Measurements from ENCODE around the gene TSEN34. TPM values are rescaled to one million over a fixed set of nuclear protein-coding genes. Genes with fewer than 3 reads are reported as not detected.

The TSEN34 gene
- total and polyA plus RNA-seq, 12 donors = 21.5 to 201 (median 88.7) TPM

Other genes starting within 250 kb of the TSEN34 start
- under 1 TPM in 3 of 9 donors, not detected in 6; under 0.01 to 0.06 (median 0.04) TPM for gene CACNG8, start 228.4 kb upstream of the TSEN34 start, total RNA-seq
- gene CACNG8, start 228.4 kb upstream of the TSEN34 start, polyA plus RNA-seq = under 1 TPM in 2 of 3 donors, not detected in 1; under 0.01 to 0.03 TPM
- gene CACNG6, start 199.7 kb upstream of the TSEN34 start, total RNA-seq = not detected
- gene CACNG6, start 199.7 kb upstream of the TSEN34 start, polyA plus RNA-seq = not detected
- gene VSTM1, start 127.4 kb upstream of the TSEN34 start, total RNA-seq = under 1 TPM in 1 of 9 donors, not detected in 8; 0.83 TPM
- not detected for gene VSTM1, start 127.4 kb upstream of the TSEN34 start, polyA plus RNA-seq
- gene TARM1, start 109.9 kb upstream of the TSEN34 start, total RNA-seq = not detected
- gene TARM1, start 109.9 kb upstream of the TSEN34 start, polyA plus RNA-seq = not detected
- 1 to 10 TPM in 6 of 9 donors, under 1 TPM in 2, not detected in 1; 0.11 to 6.6 (median 2.2) TPM for gene OSCAR, start 90.5 kb upstream of the TSEN34 start, total RNA-seq
- 1 to 10 TPM in 2 of 3 donors, under 1 TPM in 1; 0.55 to 6.0 (median 3.3) TPM for gene OSCAR, start 90.5 kb upstream of the TSEN34 start, polyA plus RNA-seq
- gene NDUFA3, start 88.5 kb upstream of the TSEN34 start, total RNA-seq = 100 to 1,000 TPM in 6 of 9 donors, 10 to 100 TPM in 3; 33.2 to 257 (median 150) TPM
- 1,000 to 10,000 TPM in 2 of 3 donors, 100 to 1,000 TPM in 1; 237 to 1,730 (median 1,627) TPM for gene NDUFA3, start 88.5 kb upstream of the TSEN34 start, polyA plus RNA-seq
- 10 to 100 TPM; 19.5 to 28.0 (median 24.1) TPM for gene TFPT, start 75.7 kb upstream of the TSEN34 start, total RNA-seq
- gene TFPT, start 75.7 kb upstream of the TSEN34 start, polyA plus RNA-seq = 10 to 100 TPM; 11.4 to 58.6 (median 40.4) TPM
- 10 to 100 TPM; 36.1 to 72.5 (median 49.5) TPM for gene PRPF31, start 75.6 kb upstream of the TSEN34 start, total RNA-seq
- 10 to 100 TPM; 54.4 to 91.7 (median 74.6) TPM for gene PRPF31, start 75.6 kb upstream of the TSEN34 start, polyA plus RNA-seq
- 10 to 100 TPM in 8 of 9 donors, 1 to 10 TPM in 1; 8.3 to 61.0 (median 46.7) TPM for gene CNOT3, start 53.5 kb upstream of the TSEN34 start, total RNA-seq
- gene CNOT3, start 53.5 kb upstream of the TSEN34 start, polyA plus RNA-seq = 10 to 100 TPM; 47.0 to 82.3 (median 66.6) TPM
- gene LENG1, start 31.6 kb upstream of the TSEN34 start, total RNA-seq = 10 to 100 TPM in 3 of 9 donors, 1 to 10 TPM in 6; 5.0 to 21.7 (median 9.5) TPM
- 10 to 100 TPM in 2 of 3 donors, 1 to 10 TPM in 1; 5.7 to 22.0 (median 14.8) TPM for gene LENG1, start 31.6 kb upstream of the TSEN34 start, polyA plus RNA-seq
- gene TMC4, start 18.1 kb upstream of the TSEN34 start, total RNA-seq = 10 to 100 TPM in 1 of 9 donors, 1 to 10 TPM in 6, under 1 TPM in 2; 0.55 to 18.2 (median 1.3) TPM
- 10 to 100 TPM in 1 of 3 donors, 1 to 10 TPM in 1, under 1 TPM in 1; 0.48 to 10.5 (median 1.5) TPM for gene TMC4, start 18.1 kb upstream of the TSEN34 start, polyA plus RNA-seq
- gene MBOAT7, start 1.7 kb upstream of the TSEN34 start, total RNA-seq = 100 to 1,000 TPM in 8 of 9 donors, 10 to 100 TPM in 1; 98.0 to 670 (median 413) TPM
- gene MBOAT7, start 1.7 kb upstream of the TSEN34 start, polyA plus RNA-seq = 100 to 1,000 TPM; 130 to 190 (median 189) TPM
- gene RPS9, start 9.6 kb downstream of the TSEN34 start, total RNA-seq = 1,000 to 10,000 TPM in 8 of 9 donors, 100 to 1,000 TPM in 1; 928 to 2,677 (median 1,796) TPM
- 1,000 to 10,000 TPM in 2 of 3 donors, 100 to 1,000 TPM in 1; 545 to 3,006 (median 1,900) TPM for gene RPS9, start 9.6 kb downstream of the TSEN34 start, polyA plus RNA-seq
- 10 to 100 TPM in 6 of 9 donors, 1 to 10 TPM in 1, under 1 TPM in 2; 0.22 to 56.2 (median 11.7) TPM for gene LILRB3, start 31.7 kb downstream of the TSEN34 start, total RNA-seq
- 10 to 100 TPM in 1 of 3 donors, 1 to 10 TPM in 2; 2.8 to 32.6 (median 9.5) TPM for gene LILRB3, start 31.7 kb downstream of the TSEN34 start, polyA plus RNA-seq
- 1 to 10 TPM in 7 of 9 donors, under 1 TPM in 2; 0.30 to 9.3 (median 5.4) TPM for gene LILRA6, start 51.5 kb downstream of the TSEN34 start, total RNA-seq
- gene LILRA6, start 51.5 kb downstream of the TSEN34 start, polyA plus RNA-seq = 1 to 10 TPM; 2.5 to 8.5 (median 3.9) TPM
- 10 to 100 TPM in 8 of 9 donors, 1 to 10 TPM in 1; 4.2 to 68.6 (median 37.2) TPM for gene LILRB5, start 66.0 kb downstream of the TSEN34 start, total RNA-seq
- gene LILRB5, start 66.0 kb downstream of the TSEN34 start, polyA plus RNA-seq = 10 to 100 TPM in 2 of 3 donors, 1 to 10 TPM in 1; 9.8 to 23.0 (median 22.4) TPM
- gene LILRB2, start 89.8 kb downstream of the TSEN34 start, total RNA-seq = 10 to 100 TPM in 2 of 9 donors, 1 to 10 TPM in 5, under 1 TPM in 2; 0.50 to 14.7 (median 7.2) TPM
- 10 to 100 TPM in 2 of 3 donors, 1 to 10 TPM in 1; 4.2 to 16.5 (median 10.7) TPM for gene LILRB2, start 89.8 kb downstream of the TSEN34 start, polyA plus RNA-seq
- gene LILRA5, start 121.9 kb downstream of the TSEN34 start, total RNA-seq = 1 to 10 TPM in 6 of 9 donors, under 1 TPM in 2, not detected in 1; 0.72 to 6.2 (median 3.0) TPM
- 1 to 10 TPM; 1.9 to 3.1 (median 2.1) TPM for gene LILRA5, start 121.9 kb downstream of the TSEN34 start, polyA plus RNA-seq
- gene LILRA4, start 147.9 kb downstream of the TSEN34 start, total RNA-seq = 1 to 10 TPM in 1 of 9 donors, under 1 TPM in 4, not detected in 4; 0.06 to 1.3 (median 0.24) TPM
- gene LILRA4, start 147.9 kb downstream of the TSEN34 start, polyA plus RNA-seq = not detected
- gene LAIR1, start 173.6 kb downstream of the TSEN34 start, total RNA-seq = 10 to 100 TPM in 8 of 9 donors, 1 to 10 TPM in 1; 3.5 to 80.7 (median 49.4) TPM
- gene LAIR1, start 173.6 kb downstream of the TSEN34 start, polyA plus RNA-seq = 10 to 100 TPM; 14.4 to 39.2 (median 21.6) TPM
- 1 to 10 TPM in 3 of 9 donors, under 1 TPM in 3, not detected in 3; 0.61 to 4.0 (median 1.2) TPM for gene TTYH1, start 224.2 kb downstream of the TSEN34 start, total RNA-seq
- 1 to 10 TPM in 2 of 3 donors, not detected in 1; 1.6 to 1.7 TPM for gene TTYH1, start 224.2 kb downstream of the TSEN34 start, polyA plus RNA-seq

Data from adrenal gland (tissue), 12 donors.